Common myeloid progenitor, CD34-positive (primary cell): Measurements from ENCODE around the gene ERBB3.
"Not testable (repeated sequence)": the region's sequence is repeated elsewhere in the genome, so short reads cannot be mapped to it uniquely, and the experiment has no call there.

Source experiments
- CTCF ChIA-PET: fragments of 350-600 bp; sonication (Branson Sonifier 250); formaldehyde crosslinking; loops from one replicate; lab custom pipeline; 2021; ENCODE audit warnings: antibody characterized with exemption; lab: Charles Lee
- POLR2A ChIA-PET: fragments of 350-600 bp; sonication (Branson Sonifier 250); formaldehyde crosslinking; loops from one replicate; lab custom pipeline; 2021; ENCODE audit warnings: antibody characterized with exemption; lab: Charles Lee
- DNase-seq, 3 donors: peaks; one replicate each; pipeline versions ENCODE4 v3.0.0 to v3.0.0-alpha.2; 2013
- H3K27ac ChIP-seq, 2 experiments: 1 replicate in 1 of 2; 2 replicates in 1 of 2; pipeline ENCODE4 v1.7.0; 2013; ENCODE audit warnings: inconsistent platforms in 2 of 2, low read length in 2 of 2, mild to moderate bottlenecking in 2 of 2, low read depth in 1 of 2, moderate library complexity in 1 of 2; ENCODE audit not compliant: severe bottlenecking in 2 of 2, insufficient read depth in 1 of 2, poor library complexity in 1 of 2
- H3K27me3 ChIP-seq, 5 experiments: replicated peaks in 2 of 5; 1 replicate in 3 of 5; 2 replicates in 2 of 5; pipeline versions ENCODE4 v1.6.1 to v1.7.0; 2013; ENCODE audit warnings: low read length in 4 of 5, mild to moderate bottlenecking in 2 of 5, moderate library complexity in 2 of 5, inconsistent platforms in 1 of 5; ENCODE audit not compliant: insufficient read depth in 5 of 5, control insufficient read depth in 4 of 5
- H3K36me3 ChIP-seq, 4 experiments: 1 replicate in 2 of 4; 2 replicates in 2 of 4; pipeline versions ENCODE4 v1.6.1 to v1.7.0; 2013; ENCODE audit warnings: low read length in 3 of 4, control low read depth in 1 of 4, mild to moderate bottlenecking in 1 of 4; ENCODE audit not compliant: control insufficient read depth in 4 of 4, insufficient read depth in 4 of 4
- H3K4me1 ChIP-seq, 4 experiments: 1 replicate in 3 of 4; 2 replicates in 1 of 4; pipeline versions ENCODE4 v1.6.1 to v1.7.1; 2013; ENCODE audit warnings: low read length in 3 of 4, mild to moderate bottlenecking in 3 of 4, control low read depth in 1 of 4, inconsistent platforms in 1 of 4, moderate library complexity in 1 of 4; ENCODE audit not compliant: control insufficient read depth in 4 of 4, insufficient read depth in 4 of 4; ENCODE audit errors: control extremely low read depth in 1 of 4
- H3K4me3 ChIP-seq, 7 experiments: 1 replicate in 4 of 7; 2 replicates in 3 of 7; pipeline versions ENCODE4 v1.5.1 to v1.7.0; 2013; ENCODE audit warnings: mild to moderate bottlenecking in 7 of 7, low read length in 6 of 7, moderate library complexity in 6 of 7, inconsistent platforms in 2 of 7, low read depth in 2 of 7, control low read depth in 1 of 7; ENCODE audit not compliant: insufficient read depth in 4 of 7, control insufficient read depth in 1 of 7; ENCODE audit errors: extremely low read depth in 1 of 7
- H3K9me3 ChIP-seq, 5 experiments: 1 replicate in 4 of 5; 2 replicates in 1 of 5; pipeline versions ENCODE4 v1.6.1 to v1.7.1; 2013; ENCODE audit warnings: low read length in 4 of 5, mild to moderate bottlenecking in 2 of 5, inconsistent platforms in 1 of 5, low read depth in 1 of 5, moderate library complexity in 1 of 5; ENCODE audit not compliant: control insufficient read depth in 4 of 5, insufficient read depth in 2 of 5; ENCODE audit errors: control extremely low read depth in 1 of 5
- WGBS: methylation state at CpG from one replicate; pipeline ENCODE4 v1.1.5; 2013; ENCODE audit not compliant: insufficient coverage; 5-methylcytosine and 5-hydroxymethylcytosine counted together

Gene ERBB3

GRCh38 chr12:56107242-56107641 lies 27.3 kb downstream of the ERBB3 start:
- Histone ChIP-seq H3K27me3 (no peaks in the 10 kb centered on the region), H3K27ac (peak overlapping the region; percentile 19 to 93), H3K4me3 (no peak overlapping the region), H3K36me3 (peaks cover 17 to 56% (median 44%) of the 10 kb centered on the region in 4 experiments), H3K9me3 (no peaks in the 10 kb centered on the region), H3K4me1 (peaks cover 16 to 34% (median 27%) of the 10 kb centered on the region in 4 experiments)
- CTCF ChIA-PET, result interaction anchor here (1.0 to 4.5 kb wide), 10 partner anchors 8 to 82 kb away, joined by 3 to 33 read pairs (median 6); partner anchors contain the start of genes ERBB3, RPL41, SMARCC2 and ZC3H10
- POLR2A ChIA-PET, result no interaction called here
- WGBS, result 95% methylated on average over 2 of the region's 3 CpGs
- no peak for DNase-seq

- Histone ChIP-seq H3K9me3 (no peaks in the 10 kb centered on the region), H3K27ac (no peak overlapping the region), H3K4me3 (no peak overlapping the region), H3K27me3 (no peaks in the 10 kb centered on the region), H3K4me1 (peaks cover 6 to 13% (median 10%) of the 10 kb centered on the region in 4 experiments), H3K36me3 (peaks cover 17 to 77% (median 54%) of the 10 kb centered on the region in 4 experiments)
- WGBS, result 95% methylated on average over 4 of the region's 5 CpGs
- DNase-seq, result no peak
- ChIA-PET CTCF (interaction anchor here (0.8 to 4.5 kb wide), 2 partner anchors 8 to 28 kb away, joined by 3 to 33 read pairs; partner anchors contain the start of genes RPL41 and ZC3H10), POLR2A (no interaction called here)
Observed at GRCh38 chr12:56110571-56110970, 30.6 kb downstream of the ERBB3 start.

- POLR2A ChIA-PET, result no interaction called here
- no peak overlapping the region for H3K27ac ChIP-seq
- H3K4me1 ChIP-seq, result peaks cover 9 to 23% (median 15%) of the 10 kb centered on the region in 4 experiments
- H3K4me3 ChIP-seq, result no peak overlapping the region
- CTCF ChIA-PET, result interaction anchor here (1.1 kb wide), 1 partner anchor 10 kb away, joined by 4 read pairs; the partner anchor contains the start of gene PA2G4
- no peaks in the 10 kb centered on the region for H3K9me3 ChIP-seq
- H3K27me3 ChIP-seq, result no peaks in the 10 kb centered on the region
- H3K36me3 ChIP-seq, result peaks cover 10 to 54% (median 36%) of the 10 kb centered on the region in 4 experiments
- no CpG with 5 or more reads among the region's 1 CpG for WGBS
- no peak for DNase-seq
Observed at GRCh38 chr12:56114084-56114483, 34.1 kb downstream of the ERBB3 start.

GRCh38 chr12:56115329-56115728 lies 35.4 kb downstream of the ERBB3 start:
- CTCF ChIA-PET, result interaction anchor here (0.9 to 5.9 kb wide), 5 partner anchors 8 to 14 kb away, joined by 3 to 37 read pairs (median 4); partner anchors contain the start of genes ESYT1 and PA2G4
- peak overlapping the region in 6 of 7 experiments; percentile 82 to 100 (median 90) for H3K4me3 ChIP-seq
- H3K4me1 ChIP-seq, result peaks cover 13 to 34% (median 23%) of the 10 kb centered on the region in 4 experiments
- 70% methylated on average over 8 of the region's 10 CpGs for WGBS
- no peaks in the 10 kb centered on the region for H3K9me3 ChIP-seq
- H3K27ac ChIP-seq, result peak overlapping the region; percentile 86 to 94
- H3K27me3 ChIP-seq, result no peaks in the 10 kb centered on the region
- H3K36me3 ChIP-seq, result peaks cover 5 to 50% (median 28%) of the 10 kb centered on the region in 4 experiments
- DNase-seq, result no peak
- POLR2A ChIA-PET, result interaction anchor here (0.7 to 4.4 kb wide), 2 partner anchors 11 to 28 kb away, joined by 3 to 35 read pairs; partner anchors contain the start of gene PA2G4

GRCh38 chr12:56116267-56117081 lies 36.5 kb downstream of the ERBB3 start, which contains the start of gene RPL41:
Gene RPL41, plus strand, starts transcription at chr12:56116633.
- WGBS, result 0% methylated on average over 25 of the region's 34 CpGs
- peak within 1 kb of the TSS; percentile 62 to 100 (median 90) for H3K4me3 ChIP-seq
- ChIA-PET POLR2A (interaction anchor here (0.5 to 4.4 kb wide), 8 partner anchors 12 to 187 kb away, joined by 3 to 35 read pairs (median 3); partner anchors contain the start of genes ESYT1, PA2G4 and SMARCC2), CTCF (interaction anchor here (0.7 to 5.9 kb wide), 7 partner anchors 8 to 142 kb away, joined by 3 to 39 read pairs (median 4); partner anchors contain the start of genes ANKRD52, ESYT1, PA2G4 and RNF41)
- H3K36me3 ChIP-seq, result peaks cover 0 to 50% (median 29%) of the 10 kb centered on the region in 4 experiments
- peak; percentile 94 to 97 (median 96) for DNase-seq
- H3K27me3 ChIP-seq, result no peaks in the 10 kb centered on the region
- peaks cover 13 to 34% (median 23%) of the 10 kb centered on the region in 4 experiments for H3K4me1 ChIP-seq
- H3K9me3 ChIP-seq, result no peaks in the 10 kb centered on the region
- peak within 1 kb of the TSS; percentile 86 to 94 for H3K27ac ChIP-seq

- ChIA-PET POLR2A (interaction anchor here (0.5 to 4.4 kb wide), 5 partner anchors 11 to 72 kb away, joined by 3 to 35 read pairs (median 3); partner anchors contain the start of genes ESYT1, PA2G4 and SMARCC2), CTCF (interaction anchor here (0.7 to 12.4 kb wide), 9 partner anchors 9 to 141 kb away, joined by 3 to 198 read pairs (median 32); partner anchors contain the start of genes ANKRD52, ESYT1, PA2G4 and RNF41)
- H3K36me3 ChIP-seq, result peaks cover 0 to 51% (median 30%) of the 10 kb centered on the region in 4 experiments
- not testable (repeated sequence) for DNase-seq, H3K9me3 ChIP-seq, H3K27me3 ChIP-seq
- H3K4me1 ChIP-seq, result peaks cover 13 to 34% (median 23%) of the 10 kb centered on the region in 4 experiments
- H3K27ac ChIP-seq, result peak overlapping the region; percentile 86 to 94
- peak overlapping the region; percentile 62 to 100 (median 90) for H3K4me3 ChIP-seq
- WGBS, result 0% methylated on average over 4 of the region's 16 CpGs
Observed at GRCh38 chr12:56117082-56117706, 37.2 kb downstream of the ERBB3 start.
